Endodermal cell (in vitro differentiated cells): ENCODE measurements around the gene HLA-DPB1. TPM values are rescaled to one million over a fixed set of nuclear protein-coding genes. Genes with fewer than 3 reads are reported as not detected.

ENCODE experiments used
- DNase-seq: peaks from one replicate; pipeline ENCODE4 v3.0.0-alpha.2; 2017
- H3K27ac ChIP-seq: 2 replicates; pipeline ENCODE4 v1.5.1; 2013; ENCODE audit warnings: mild to moderate bottlenecking, low read depth, low read length, moderate library complexity
- H3K27me3 ChIP-seq: 2 replicates; pipeline ENCODE4 v1.6.1; 2013; ENCODE audit warnings: mild to moderate bottlenecking, low read length, moderate library complexity; ENCODE audit not compliant: insufficient read depth, control insufficient read depth, poor library complexity, severe bottlenecking
- H3K36me3 ChIP-seq: 2 replicates; pipeline ENCODE4 v1.7.0; 2013; ENCODE audit warnings: mild to moderate bottlenecking, low read length, moderate library complexity; ENCODE audit not compliant: control insufficient read depth, insufficient read depth
- H3K4me1 ChIP-seq: one replicate; pipeline ENCODE4 v1.7.0; 2013; ENCODE audit warnings: low read length; ENCODE audit not compliant: control insufficient read depth, insufficient read depth
- H3K4me3 ChIP-seq: 2 replicates; pipeline ENCODE4 v1.5.1; 2013; ENCODE audit warnings: mild to moderate bottlenecking, low read length, moderate library complexity
- H3K9ac ChIP-seq: 2 replicates; pipeline ENCODE4 v1.6.1; 2013; ENCODE audit warnings: mild to moderate bottlenecking, low read length, moderate library complexity; ENCODE audit not compliant: poor library complexity, severe bottlenecking; ENCODE audit errors: extremely low read depth
- H3K9me3 ChIP-seq: 2 replicates; pipeline ENCODE4 v1.6.1; 2013; ENCODE audit warnings: mild to moderate bottlenecking, low read length, moderate library complexity; ENCODE audit not compliant: control insufficient read depth
- H3K27ac Mint-ChIP-seq: 2 replicates; pipeline ENCODE4 v1.8.0; 2020; ENCODE audit warnings: mixed read lengths
- H3K27me3 Mint-ChIP-seq: 2 replicates; pipeline ENCODE4 v1.8.0; 2021; ENCODE audit warnings: mild to moderate bottlenecking, mixed read lengths; ENCODE audit not compliant: insufficient read depth
- H3K36me3 Mint-ChIP-seq: 2 replicates; pipeline ENCODE4 v1.8.0; 2020; ENCODE audit warnings: low read depth, mixed read lengths
- H3K4me1 Mint-ChIP-seq: 2 replicates; pipeline ENCODE4 v1.8.0; 2020; ENCODE audit warnings: mixed read lengths
- H3K4me3 Mint-ChIP-seq: 2 replicates; pipeline ENCODE4 v1.8.0; 2020; ENCODE audit warnings: mild to moderate bottlenecking, moderate library complexity, mixed read lengths
- H3K9me3 Mint-ChIP-seq: 2 replicates; pipeline ENCODE4 v1.8.0; 2020; ENCODE audit warnings: mild to moderate bottlenecking, mixed read lengths
- WGBS, 2 experiments: methylation state at CpG; one replicate each; pipeline versions ENCODE4 v1.1.5 to v1.1.7; 2013; ENCODE audit warnings: missing lambda C conversion rate in 2 of 2, mixed read lengths in 1 of 2; ENCODE audit not compliant: insufficient coverage in 1 of 2, insufficient read length in 1 of 2; 5-methylcytosine and 5-hydroxymethylcytosine counted together
- total RNA-seq, 2 donors: library from RNA; stranded (reverse); fragmentation: NEBNext Ultra II Directional in 1 of 2; extraction: Animal tissue kit (Norgen Biotek cat#: 25700) in 1 of 2; gene quantifications; 2 replicates in 1 of 2; 3 replicates in 1 of 2; pipeline ENCODE4 v1.2.1, GENCODE V29; 2021
- TF ChIP-seq, protein P1 (sequence below): fragments of 200-600 bp; sonication (generic); conservative IDR thresholded peaks from 2 replicates; pipeline ENCODE4 v1.5.0; 2021; ENCODE audit warnings: antibody characterized with exemption, mild to moderate bottlenecking

HLA-DPB1 gene
- total RNA-seq, 2 donors from 2014 or later: 13.5 to 20.6 TPM

DNA sequence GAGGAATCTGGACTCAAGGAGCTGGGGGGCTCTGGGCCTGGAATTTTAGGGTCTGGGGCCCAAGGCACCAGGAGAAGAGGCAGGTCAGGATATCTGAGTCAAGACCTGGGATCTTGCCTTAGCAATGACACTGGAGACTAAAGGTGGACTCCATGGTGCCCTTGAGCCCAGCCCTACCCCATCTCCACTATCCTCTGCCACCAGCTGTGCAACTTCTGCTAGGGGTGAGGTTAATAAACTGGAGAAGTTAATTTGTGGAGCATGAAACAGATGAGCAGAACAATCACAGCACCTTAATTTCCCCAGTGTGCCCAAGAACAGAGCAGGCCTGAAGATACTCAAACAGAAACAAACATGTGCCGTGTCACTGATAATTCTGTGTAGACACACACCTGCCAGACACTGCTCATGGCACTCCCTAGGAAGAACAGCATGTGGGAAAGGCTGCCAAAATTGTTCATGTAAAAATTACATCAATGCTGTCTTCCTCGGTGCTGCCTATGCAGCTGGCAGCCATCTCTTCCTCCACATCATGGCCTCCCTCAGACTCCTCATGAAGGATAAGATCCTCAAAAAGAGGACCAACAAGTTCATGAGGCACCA is 3.2 kb downstream of the HLA-DPB1 start:
- DNase-seq: no peak
- H3K9me3 Mint-ChIP-seq: peaks cover 9% of the 10 kb centered on the region
- TF ChIP-seq, protein P1, sequence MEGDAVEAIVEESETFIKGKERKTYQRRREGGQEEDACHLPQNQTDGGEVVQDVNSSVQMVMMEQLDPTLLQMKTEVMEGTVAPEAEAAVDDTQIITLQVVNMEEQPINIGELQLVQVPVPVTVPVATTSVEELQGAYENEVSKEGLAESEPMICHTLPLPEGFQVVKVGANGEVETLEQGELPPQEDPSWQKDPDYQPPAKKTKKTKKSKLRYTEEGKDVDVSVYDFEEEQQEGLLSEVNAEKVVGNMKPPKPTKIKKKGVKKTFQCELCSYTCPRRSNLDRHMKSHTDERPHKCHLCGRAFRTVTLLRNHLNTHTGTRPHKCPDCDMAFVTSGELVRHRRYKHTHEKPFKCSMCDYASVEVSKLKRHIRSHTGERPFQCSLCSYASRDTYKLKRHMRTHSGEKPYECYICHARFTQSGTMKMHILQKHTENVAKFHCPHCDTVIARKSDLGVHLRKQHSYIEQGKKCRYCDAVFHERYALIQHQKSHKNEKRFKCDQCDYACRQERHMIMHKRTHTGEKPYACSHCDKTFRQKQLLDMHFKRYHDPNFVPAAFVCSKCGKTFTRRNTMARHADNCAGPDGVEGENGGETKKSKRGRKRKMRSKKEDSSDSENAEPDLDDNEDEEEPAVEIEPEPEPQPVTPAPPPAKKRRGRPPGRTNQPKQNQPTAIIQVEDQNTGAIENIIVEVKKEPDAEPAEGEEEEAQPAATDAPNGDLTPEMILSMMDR: no peak
- H3K4me1 Mint-ChIP-seq: peaks cover 11% of the 10 kb centered on the region
- no peak overlapping the region for H3K9ac ChIP-seq
- no peaks in the 10 kb centered on the region for H3K36me3 Mint-ChIP-seq
- no peak overlapping the region for H3K4me3 ChIP-seq
- no peak overlapping the region for H3K27ac ChIP-seq
- H3K36me3 ChIP-seq: no peaks in the 10 kb centered on the region
- H3K27ac Mint-ChIP-seq: no peak overlapping the region
- 96 to 100% methylated on average over 2 of the region's 2 CpGs for WGBS, 2 experiments
- H3K4me3 Mint-ChIP-seq: no peak overlapping the region
- peaks cover 18% of the 10 kb centered on the region for H3K27me3 ChIP-seq
- no peaks in the 10 kb centered on the region for H3K9me3 ChIP-seq
- H3K4me1 ChIP-seq: no peaks in the 10 kb centered on the region
- H3K27me3 Mint-ChIP-seq: peaks cover 23% of the 10 kb centered on the region

DNA sequence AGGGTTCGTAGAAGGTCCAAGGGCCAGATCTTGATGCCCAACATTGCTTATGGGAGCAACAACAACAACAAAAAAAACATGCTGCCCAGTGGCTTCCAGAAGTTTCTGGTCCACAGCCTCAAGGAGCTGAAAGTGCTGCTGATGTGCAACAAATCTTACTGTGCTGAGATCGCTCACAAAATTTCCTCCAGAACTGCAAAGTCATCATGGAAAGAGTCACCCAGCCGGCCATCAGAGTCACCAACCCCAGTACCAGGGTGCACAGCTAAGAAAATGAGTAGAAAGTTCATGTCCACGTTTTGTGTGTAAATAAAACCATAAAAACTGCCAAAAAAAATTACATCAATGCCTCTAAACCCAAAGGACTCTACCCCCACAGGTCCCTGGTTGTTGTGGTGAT is 3.8 kb downstream of the HLA-DPB1 start:
- H3K4me3 ChIP-seq: no peak overlapping the region
- H3K27ac ChIP-seq: no peak overlapping the region
- peaks cover 18% of the 10 kb centered on the region for H3K27me3 ChIP-seq
- peaks cover 11% of the 10 kb centered on the region for H3K4me1 Mint-ChIP-seq
- no peak for DNase-seq
- no peak overlapping the region for H3K9ac ChIP-seq
- H3K4me3 Mint-ChIP-seq: peak overlapping the region; percentile 74
- H3K9me3 ChIP-seq: no peaks in the 10 kb centered on the region
- H3K27ac Mint-ChIP-seq: no peak overlapping the region
- 88 to 93% methylated on average over 4 of the region's 4 CpGs for WGBS, 2 experiments
- H3K9me3 Mint-ChIP-seq: peaks cover 9% of the 10 kb centered on the region
- no peaks in the 10 kb centered on the region for H3K36me3 ChIP-seq
- TF ChIP-seq, protein P1: no peak
- H3K27me3 Mint-ChIP-seq: peaks cover 23% of the 10 kb centered on the region
- H3K4me1 ChIP-seq: no peaks in the 10 kb centered on the region
- H3K36me3 Mint-ChIP-seq: peaks cover under 1% of the 10 kb centered on the region

DNA sequence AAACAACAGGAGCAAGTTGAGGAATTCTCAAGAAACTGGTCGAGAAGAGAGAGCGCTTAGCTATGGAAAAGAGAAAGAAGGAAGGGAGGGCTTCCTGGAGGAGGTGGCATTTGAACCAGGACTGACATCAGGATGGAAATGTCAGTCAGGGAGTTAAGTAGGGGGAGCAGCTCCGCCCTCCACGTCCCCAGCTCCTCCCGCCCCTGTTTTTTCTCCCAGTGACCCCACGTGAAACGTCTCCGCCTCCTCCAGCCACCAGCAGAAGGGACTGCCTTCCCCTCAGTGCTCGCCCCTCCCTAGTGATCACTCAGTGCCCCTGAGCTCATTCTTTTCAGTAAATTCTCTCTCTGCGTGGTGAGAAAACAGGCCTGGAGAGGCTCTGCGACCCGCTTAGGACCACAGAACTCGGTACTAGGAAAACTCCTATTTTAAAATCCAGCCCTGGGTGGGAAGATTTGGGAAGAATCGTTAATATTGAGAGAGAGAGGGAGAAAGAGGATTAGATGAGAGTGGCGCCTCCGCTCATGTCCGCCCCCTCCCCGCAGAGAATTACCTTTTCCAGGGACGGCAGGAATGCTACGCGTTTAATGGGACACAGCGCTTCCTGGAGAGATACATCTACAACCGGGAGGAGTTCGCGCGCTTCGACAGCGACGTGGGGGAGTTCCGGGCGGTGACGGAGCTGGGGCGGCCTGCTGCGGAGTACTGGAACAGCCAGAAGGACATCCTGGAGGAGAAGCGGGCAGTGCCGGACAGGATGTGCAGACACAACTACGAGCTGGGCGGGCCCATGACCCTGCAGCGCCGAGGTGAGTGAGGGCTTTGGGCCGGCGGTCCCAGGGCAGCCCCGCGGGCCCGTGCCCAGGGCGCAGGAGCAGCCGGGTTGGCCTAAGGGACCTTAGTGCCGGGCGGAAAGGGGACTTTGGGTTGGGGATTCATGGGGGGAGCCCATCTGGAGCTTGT is 4.6 kb downstream of the HLA-DPB1 start:
- H3K4me3 ChIP-seq: peak overlapping the region; percentile 75
- H3K9ac ChIP-seq: no peak overlapping the region
- Mint-ChIP-seq H3K27me3 (peaks cover 23% of the 10 kb centered on the region), H3K4me3 (peak overlapping the region; percentile 74), H3K4me1 (peaks cover 11% of the 10 kb centered on the region), H3K9me3 (peaks cover 9% of the 10 kb centered on the region), H3K27ac (peak overlapping the region; percentile 91), H3K36me3 (peaks cover 6% of the 10 kb centered on the region)
- WGBS, 2 experiments: 2 to 19% methylated on average over 18 to 49 of the region's 49 CpGs
- peaks cover 18% of the 10 kb centered on the region for H3K27me3 ChIP-seq
- TF ChIP-seq, protein P1: no peak
- no peak overlapping the region for H3K27ac ChIP-seq
- DNase-seq: peak; percentile 91
- H3K36me3 ChIP-seq: no peaks in the 10 kb centered on the region
- no peaks in the 10 kb centered on the region for H3K9me3 ChIP-seq
- H3K4me1 ChIP-seq: no peaks in the 10 kb centered on the region
